ENCODE data around the gene HNRNPK.
A peak's percentile ranks its signal among the peaks of the same experiment; 100 is the strongest.

Gene HNRNPK

DNA sequence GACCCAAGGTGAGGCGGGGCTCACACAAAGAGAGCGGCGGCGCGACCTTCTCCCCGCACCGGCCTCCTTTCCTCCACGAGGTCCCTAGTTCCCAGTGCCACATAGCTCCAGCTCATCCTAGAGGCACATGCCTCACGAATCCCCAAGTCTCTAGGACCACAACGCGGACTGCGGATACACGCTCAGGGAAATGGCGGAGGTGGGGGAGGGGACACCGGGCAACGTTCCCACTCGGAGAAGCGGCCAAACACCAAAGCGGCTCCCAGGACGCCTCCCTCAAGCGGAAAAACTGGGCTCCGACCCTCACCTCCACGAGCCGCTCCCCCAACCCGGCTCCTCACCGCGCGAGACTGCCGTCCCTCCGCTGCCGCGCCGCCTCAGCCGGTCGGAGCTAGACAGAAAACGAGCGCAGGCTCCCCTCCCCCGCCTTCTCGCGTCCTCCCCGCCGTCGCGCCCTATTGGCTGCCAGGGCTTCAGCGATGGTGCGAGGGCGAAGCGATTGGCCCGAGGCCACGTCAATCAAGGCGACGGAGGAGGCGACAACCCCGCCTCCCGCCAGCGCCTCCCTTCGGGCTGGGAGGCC, at the start of gene HNRNPK:
Gene HNRNPK (minus strand): TSS at position 404 of the 583 bp plus-strand sequence. CDS start 1,963 bp downstream, outside the sequence.
- DNase-seq: peak; percentile 99

DNA sequence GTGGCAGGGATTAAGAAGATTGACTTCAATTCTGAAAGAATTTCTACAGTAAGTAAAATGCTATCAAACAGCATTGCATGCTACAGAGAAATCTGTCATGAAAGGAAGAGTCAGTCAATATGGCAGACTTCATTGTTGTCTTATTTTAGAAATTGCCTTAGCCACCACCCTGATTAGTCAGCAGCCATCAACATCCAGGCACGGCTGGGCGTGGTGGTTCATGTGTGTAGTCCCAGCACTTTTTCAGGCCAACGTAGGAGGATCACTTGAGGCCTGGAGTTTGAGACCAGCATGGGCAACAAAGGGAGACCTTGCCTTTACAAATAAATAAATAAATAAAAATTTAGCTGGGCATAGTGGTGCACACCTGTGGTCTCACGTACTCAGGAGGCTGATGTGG, 47.2 kb upstream of the HNRNPK start:
- no peak for DNase-seq

DNA sequence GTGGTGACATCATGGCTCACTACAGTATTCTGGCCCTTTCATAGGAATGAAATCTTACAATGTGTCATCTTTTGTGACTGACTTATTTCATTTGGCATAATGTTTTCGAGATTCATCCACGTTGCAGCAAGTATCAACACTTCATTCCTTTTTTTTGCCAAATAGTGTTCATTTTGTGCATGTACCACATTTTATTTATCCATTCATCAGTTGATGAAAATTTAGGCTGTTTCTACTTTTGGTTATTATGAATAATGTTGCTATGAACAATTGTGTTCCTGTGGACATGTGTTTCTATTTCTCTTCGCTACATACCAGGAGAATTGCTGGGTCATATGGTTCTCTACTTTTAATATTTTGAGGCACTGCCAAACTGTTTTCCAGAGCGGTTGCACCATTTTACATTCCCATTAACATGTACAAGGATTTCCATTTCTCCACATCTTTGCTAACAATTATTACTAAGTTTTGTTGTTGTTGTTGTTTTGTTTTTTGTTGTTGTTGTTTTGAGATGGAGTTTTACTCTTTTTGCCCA, 44.1 kb upstream of the HNRNPK start:
- no peak for DNase-seq

DNA sequence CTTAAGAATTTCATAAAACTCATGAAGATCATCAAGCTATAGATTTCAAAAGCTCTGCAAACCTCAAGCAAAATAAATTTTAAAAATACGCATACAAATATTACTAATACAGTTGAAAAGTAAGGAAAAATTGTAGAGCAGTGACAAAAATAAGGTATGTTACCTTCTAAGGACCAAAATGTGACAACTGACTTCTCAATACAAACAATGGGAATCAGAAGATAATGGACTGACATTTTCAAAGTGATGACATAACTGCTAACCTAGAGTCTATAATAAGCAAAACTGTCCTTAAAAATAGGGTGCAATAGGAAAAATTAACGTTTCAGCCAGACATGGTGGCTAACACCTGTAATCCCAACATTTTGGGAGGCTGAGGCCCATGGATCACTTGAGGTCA, 27.6 kb upstream of the HNRNPK start:
- DNase-seq: no peak

DNA sequence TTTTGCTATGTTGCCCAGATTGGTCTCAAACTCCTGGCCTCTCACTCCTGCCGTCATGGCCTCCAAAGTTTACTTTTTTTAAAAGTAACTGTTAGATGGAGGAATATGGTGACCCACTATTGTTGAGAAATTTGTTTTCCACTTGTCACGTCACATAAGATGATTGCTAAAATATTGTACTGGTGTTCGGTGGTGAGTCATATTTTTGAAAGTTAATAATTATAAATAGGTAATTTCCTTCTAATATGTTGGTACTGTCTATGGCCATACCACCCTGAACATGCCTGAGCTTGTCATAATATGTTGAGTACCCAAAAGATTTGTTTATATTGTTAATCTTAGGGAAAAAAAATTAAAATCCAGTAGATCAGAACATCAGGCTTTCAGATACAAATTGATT, 23.2 kb upstream of the HNRNPK start:
- DNase-seq: no peak

DNA sequence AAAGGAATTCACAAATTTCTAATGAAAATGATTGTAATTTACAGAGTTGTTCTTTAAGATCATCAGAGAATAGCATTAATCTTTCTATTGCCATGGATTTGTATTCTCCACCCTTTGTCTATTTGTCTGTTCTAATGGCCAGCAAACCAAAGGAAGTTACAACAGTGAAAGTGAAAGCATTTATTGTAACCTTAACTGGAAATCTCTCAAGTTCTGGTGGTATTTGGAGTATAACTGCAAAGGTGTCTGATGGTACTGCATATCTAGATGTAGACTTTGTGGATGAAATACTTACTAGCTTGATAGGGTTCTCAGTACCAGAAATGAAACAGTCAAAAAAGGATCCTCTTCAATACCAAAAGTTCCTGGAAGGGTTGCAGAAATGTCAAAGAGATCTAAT, 22.3 kb upstream of the HNRNPK start:
- DNase-seq: peak; percentile 16

DNA sequence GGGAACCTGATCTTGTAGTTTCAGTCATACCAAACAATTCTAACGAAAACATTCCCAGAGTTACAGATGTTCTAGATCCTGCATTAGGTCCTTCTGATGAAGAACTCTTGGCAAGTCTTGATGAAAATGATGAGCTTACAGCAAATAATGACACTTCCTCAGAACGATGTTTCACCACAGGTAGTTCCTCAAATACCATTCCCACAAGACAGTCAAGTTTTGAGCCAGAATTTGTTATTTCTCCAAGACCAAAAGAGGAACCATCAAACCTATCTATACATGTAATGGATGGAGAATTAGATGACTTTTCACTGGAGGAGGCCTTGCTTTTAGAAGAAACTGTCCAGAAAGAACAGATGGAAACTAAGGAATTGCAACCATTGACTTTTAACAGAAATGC, 21.6 kb upstream of the HNRNPK start:
- no peak for DNase-seq

DNA sequence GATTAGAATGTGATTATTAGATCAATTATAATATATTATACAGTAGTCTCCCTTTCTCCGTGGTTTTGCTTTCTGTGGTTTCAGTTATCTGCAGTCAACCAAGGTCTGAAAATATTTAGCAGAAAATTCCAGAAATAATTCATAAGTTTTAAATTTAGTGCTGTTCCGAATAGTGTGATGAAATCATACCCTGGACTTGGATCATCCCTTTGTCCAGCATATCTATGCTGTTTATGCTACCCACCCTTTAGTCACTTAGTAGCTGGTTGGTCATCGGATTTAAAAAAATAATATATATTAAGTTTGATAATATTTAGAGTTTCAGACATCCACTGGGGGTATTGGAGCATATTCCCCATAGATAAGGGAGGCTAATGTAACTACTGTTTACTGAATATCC, 20.2 kb upstream of the HNRNPK start:
- DNase-seq: no peak

DNA sequence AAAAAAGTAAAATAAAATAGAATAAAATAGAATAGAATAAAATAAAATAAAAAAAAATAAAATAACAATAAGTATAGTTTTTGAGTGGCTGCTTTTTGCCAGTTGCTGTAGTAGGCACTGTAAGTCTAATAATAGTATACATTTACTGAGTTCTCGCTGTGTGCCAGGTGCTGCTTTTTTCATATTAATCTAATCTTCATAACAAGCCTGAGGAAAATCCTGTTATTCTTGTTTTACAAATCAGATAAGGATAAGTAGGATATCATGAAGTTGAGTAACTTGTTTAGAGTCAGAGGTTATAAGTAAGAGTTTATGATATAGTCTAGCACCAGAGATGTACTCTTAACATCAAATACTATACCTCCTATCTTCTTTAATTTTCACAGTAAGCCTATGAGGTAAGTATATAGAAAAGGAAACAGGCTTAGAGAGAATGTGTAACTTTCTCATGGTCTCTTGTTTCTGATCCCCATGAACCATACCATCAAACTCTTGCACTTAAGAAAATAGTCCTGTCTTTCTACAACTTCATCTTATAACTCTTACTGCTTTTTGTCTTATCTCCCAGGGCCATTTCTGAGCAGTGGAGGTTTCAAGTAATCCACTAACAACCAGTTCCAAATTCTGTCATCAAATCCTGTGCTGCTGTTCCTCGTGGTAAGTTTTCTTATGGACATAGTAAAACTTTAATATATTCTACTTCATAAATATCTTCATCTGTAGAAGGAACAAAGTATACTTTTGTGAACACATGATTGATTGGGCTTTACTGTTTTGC, 19.3 kb upstream of the HNRNPK start:
- no peak for DNase-seq

DNA sequence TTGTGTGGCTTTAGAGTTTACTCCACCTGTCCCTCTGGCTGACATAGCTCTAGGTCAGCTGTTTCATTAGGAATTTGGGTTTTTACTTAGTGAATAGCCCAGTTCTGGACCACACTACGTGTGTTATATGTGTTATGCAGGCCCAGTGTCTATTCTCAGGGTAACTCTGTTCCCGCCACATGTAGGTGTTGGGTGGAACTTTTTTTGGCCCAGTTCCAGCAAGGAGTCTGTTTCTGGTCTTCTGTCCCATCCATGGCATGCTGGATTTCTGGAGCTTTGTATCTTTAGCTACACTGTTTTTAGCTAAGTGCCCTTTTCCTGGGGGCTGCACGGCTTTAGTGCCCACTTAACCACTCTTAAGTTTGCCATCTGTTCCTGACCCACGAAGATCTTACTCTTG, 16.1 kb upstream of the HNRNPK start:
- no peak for DNase-seq

DNA sequence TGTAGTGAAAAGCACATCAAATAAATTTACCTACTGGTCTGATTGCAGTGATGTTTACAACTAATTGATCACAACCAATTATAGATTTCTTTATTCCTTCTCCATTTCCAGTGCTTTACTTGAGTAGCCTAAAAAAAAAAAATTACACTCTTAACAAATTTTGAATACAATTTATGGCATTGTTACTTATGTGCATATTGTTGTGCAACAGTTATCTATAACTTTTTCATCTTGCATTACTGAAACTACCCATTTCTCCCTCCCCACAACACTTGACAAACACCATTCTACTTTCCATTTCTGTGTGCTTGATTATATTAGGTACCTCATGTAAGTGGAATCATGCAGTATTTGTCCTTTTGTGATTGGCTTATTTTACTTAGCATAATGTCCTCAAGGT, 12.9 kb upstream of the HNRNPK start:
- no peak for DNase-seq

DNA sequence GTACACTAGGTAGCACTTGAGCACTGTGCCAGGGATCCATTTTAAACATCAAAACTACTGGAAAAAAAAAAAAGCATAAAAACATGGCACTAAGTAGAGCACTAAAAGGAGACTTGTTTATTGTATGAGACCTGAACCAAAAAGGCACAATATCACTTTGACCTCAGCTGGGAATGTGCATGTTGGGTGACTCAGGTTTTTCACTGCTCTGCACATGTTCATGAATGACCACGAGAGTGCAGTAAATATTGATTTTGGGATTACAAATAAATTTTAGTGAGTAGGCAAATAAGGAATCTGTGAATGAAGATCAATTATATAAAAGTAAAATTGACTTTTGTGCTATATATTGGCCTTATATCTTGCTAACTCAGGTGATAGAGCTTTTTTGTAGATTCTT, 12.4 kb upstream of the HNRNPK start:
- DNase-seq: no peak

DNA sequence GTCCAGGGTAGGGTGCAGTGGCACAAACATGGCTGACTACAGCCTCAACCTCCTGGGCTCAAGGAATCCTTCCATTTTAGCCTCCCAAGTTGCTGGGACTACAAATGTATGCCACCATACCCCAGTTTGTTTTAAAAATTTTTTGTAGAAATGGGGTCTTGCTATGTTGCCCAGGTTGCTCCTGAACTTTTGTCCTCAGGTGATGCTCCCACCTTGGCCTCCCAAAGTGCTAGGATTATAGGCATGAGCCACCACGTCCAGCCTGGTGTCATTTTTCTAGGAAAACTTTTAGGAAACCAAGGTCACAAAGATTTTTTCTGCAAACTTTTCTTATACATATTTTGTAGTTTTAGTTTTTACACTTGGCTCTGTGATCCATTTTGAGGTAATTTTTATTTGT, 11.3 kb upstream of the HNRNPK start:
- DNase-seq: no peak

DNA sequence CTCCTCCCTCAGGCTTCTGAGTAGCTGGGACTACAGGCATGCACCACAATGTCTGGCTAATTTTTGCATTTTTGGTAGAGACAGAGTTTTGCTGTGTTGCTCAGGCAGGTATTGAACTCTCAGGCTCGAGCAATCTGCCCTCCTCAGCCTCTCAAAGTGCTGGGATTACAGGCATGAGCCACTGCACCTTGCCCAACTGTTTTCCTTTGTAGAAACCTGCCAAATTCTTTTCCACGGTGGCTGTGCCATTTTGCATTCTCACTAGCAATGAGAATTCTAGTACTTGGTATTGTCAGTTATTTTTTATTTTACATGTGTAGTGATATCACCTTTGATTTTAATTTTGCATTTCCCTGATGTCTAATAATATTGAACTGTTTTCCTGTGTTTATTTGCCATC, 8.4 kb upstream of the HNRNPK start:
- no peak for DNase-seq

DNA sequence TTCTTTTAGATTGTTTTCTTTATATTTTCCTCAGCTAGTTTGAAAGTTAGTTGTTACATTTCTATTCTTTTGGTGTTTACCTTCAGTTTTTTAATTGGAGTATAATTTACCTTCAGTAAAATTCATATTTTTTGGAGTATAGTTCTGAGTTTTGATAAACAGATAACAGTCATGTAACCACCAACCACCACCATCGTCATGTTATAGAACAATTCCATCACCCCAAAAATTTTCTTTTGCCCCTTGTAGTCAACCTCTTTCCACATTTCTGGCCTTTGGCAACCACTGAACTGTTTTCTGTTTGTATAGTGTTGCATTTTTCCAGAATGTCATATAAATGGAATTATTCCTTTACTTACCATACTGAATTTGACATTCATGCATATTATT, 7.4 kb upstream of the HNRNPK start:
- no peak for DNase-seq

DNA sequence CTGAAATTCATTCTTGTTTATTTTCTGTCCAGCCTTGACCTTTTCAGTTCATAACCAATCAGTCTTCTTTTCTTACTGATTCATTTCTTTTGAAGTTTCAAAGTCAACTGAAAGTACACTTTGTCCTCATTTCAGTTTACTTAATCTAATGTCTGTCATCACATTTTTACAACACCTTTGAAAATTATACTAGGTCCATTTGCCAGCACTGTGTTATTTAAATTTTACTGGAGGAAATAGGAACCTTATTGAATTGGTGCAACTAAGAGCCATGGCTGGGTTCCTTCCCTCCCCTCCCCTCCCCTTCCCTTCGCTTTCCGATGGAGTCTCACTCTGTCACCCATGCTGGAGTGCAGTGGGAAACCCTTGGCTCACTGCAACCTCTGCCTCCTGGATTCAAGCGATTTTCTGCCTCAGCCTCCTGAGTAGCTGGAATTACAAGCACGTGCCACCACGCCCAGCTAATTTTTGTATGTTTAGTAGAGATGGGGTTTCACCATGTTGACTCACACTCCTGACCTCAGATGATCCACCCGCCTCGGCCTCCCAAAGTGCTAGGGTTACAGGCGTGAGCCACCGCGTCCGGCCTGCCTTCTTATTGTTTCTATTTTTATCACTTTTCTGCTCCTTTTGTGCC, 6.9 kb upstream of the HNRNPK start:
- peak; percentile 36 for DNase-seq

DNA sequence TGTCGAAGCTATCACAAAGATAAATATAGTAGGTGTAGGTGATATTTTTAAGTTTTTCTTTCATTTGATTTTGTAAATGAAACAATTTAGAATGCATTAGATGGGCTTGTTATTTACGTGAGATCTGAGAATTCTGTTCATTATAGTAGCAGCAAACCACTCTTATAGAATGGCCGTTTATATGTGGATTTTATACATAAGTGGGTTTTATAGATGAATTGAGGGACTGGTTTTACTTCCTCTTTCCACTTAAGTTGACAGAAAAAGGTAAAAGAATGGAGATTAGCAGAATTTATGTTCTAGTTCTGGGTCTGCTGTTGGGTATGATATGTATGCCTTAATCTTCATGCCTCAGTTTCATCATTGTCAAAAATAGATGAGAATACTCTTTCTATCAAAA, 6.2 kb upstream of the HNRNPK start:
- DNase-seq: no peak

DNA sequence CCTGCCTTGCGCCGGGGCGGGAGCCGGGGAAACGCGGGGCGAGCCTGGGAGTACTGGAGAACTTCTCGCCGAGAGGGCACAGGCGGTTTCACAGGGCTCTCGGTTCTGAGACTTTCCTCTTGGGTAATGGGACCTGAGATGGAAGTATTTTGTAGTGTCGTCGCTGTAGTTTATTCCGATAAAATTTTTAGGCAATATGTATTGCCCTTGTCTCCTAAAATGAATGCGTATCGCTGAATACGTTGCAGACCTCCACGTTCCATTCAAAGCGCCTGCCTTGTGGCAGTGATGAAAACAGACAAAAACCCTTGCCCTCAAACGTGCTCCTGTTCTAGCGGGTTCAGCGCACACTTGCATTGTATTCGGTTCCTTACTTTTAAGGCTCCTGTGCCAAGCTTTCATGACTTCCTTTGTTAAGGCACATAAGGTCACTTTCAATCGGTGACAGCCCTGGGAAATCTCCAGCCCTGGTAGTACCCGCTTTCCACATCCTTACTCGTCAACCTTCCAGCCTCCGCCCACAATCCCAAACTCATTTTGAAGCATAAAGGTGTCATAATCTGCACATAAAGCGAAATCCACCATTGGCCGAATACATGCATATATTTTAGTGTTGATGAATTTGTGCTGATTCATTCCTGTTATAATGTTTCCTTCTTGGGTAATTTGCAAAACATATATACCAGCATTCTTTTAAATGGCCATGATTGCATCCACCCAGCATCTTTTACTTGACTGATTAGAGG, 1.3 kb upstream of the HNRNPK start:
- peak; percentile 56 for DNase-seq

DNA sequence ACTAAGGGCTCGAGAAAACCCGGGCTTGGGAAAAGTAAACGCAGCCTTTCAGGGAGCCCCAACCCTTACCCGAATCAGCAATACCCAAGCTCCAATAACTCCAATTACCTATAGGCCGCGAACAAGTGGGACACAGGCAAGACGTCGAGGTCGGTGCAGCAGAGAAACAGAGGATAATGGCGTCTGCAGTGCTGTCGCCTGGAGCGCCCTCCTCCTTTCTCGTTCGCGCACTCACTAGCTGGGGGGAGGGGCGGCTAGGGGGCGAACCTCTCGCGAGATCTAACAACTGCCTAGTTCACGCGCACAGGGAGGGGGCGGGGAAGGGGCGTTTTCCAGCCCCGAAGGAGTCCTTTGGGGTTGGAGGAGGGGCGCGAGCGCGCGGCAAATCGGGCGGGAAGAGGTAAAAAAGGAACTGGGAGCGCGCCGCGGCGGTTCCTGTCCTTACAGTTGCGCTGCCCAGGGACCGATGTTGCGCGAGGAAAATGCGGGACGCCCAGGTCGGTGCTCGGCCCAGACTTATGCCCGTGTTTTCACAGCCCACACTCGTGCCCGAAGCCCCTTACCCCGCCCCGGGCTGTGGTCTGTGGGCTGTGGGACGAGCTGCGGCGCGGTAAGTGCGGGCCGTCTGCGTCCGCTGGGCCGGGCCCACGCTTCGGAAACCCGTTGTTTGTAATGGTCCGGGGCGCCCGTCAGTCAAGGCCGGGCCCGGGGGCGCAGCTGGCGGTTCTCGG, 545 bp upstream of the HNRNPK start, which contains the start of gene RMI1:
Gene RMI1 (plus strand): TSS at position 411 of the 731 bp plus-strand sequence. CDS start 20,182 bp downstream, outside the sequence.
- DNase-seq: peak; percentile 99

DNA sequence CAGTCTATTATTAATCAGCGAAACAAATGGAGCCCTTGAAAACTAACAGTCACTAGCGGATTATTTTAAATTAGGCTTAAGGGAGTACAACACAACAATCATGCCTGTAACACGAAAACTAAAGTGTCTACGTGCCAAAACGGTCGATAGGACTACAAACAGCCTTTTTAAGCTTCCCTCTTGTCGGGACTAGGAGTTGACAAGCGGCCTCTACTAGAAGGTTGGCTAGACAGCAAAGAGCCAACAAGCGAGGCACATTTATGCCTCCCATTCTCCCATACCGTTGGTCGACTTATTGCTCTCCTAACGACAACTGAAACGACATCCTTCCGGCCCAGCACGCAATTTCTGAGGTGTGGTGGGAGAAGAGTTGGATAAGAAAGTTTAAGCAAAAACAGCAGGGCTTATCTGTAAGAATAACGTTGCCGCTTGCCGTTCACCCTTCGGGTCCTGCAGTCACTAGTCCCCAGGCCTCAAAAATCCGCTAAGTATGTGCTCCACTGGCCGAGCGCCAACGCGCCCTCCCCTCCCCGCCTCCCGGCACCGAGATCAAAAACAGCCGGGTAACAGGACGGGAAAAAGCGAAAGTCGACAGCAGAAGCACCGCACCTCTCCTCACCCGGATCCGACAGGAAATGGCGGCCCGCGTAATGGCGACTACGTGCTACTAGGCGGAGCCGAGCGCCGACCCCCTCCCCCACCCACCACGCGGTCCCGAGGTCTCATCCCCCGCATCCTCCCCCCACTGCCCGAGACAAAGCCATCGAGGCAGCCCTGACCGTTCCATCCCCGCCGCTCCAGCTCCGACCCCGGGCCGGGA, 813 bp downstream of the HNRNPK start:
- peak; percentile 93 for DNase-seq

DNA sequence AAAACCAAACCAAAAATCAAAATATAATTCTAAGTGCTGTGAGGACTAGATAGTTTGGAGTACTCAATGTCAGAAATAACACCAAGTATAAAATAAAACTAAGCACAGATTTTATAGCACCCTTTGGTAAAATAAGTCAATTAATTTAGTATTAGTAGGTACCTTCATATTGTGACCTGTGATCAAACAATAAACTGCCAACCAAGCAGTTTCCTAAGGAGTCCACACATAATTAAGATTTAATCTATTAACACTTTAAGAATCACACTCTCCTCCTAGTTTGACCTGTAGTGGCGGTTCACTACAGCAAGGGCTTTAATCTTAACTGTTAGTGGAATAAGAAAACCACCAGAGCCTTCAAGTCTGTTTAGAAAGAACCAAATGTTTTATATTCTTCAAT, 2.8 kb downstream of the HNRNPK start:
- DNase-seq: no peak

DNA sequence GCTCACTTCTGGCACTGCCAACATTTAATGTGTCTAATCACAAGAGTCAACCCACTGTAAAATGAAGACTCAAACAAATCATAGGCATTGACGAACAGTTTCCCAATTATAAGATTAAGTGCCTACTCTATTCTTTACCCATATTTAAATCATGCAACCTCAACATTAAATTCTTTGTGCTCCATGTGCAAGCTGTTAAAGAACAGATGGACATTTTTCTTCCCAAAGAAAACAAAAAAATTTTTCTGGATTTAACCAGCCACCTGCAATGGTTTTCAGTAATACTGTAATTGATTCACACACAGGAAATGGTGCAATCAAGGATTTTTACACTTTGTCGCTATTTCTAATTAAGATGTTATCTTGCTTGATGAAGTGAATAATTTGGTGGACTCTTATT, 3.6 kb downstream of the HNRNPK start:
- no peak for DNase-seq
